ENCODE measurements around the gene VTI1A. TPM values are rescaled to one million over a fixed set of nuclear protein-coding genes. Genes with fewer than 3 reads are reported as not detected.

The VTI1A gene
- total RNA-seq, 1 experiment from 2014 or later = 22.0 TPM

DNA sequence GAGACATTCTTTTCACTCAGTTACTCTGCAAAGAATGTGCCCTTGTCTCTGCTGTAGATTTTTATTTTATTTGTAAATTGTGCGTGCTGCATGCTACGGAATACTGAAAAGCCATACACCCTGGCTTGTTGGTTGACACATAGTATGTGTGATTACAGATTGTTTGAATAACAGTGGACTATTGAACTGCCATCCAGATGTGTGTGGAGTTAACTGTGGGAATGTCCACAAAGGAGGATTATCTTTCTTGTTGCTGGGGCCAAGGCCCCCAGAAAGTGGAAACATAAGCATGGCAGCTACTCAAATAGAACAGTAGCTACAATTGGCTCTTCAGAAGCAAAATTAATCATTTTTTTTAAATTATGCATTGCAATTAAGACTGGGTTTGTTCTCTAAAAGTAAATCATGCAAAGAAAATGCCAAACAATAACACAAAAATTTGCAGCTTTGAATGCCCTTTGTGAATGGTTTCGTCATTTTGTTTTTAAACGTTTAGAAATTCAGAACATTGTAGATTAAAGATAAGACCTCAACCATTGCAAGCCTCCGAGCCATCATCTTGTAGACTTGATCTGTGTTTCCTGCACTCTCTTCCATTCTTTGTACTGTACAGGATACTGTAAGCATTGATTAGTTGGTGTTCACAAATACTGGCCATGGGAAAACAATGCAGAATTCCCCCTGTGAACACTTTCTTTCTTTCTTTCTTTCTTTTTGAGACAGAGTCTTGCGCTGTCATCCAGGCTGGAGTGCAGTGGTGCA, 292.8 kb downstream of the VTI1A start:
- H3K27ac Mint-ChIP-seq = no peak overlapping the region

More for the DNA sequence above, 292.8 kb downstream of the VTI1A start:
- no peak overlapping the region for H3K56ac ChIP-seq (ENCODE audit: insufficient read length, low read depth, low read length)
- no peaks in the 10 kb centered on the region for H3K9me3 Mint-ChIP-seq
- H3K18ac ChIP-seq (ENCODE audit: insufficient read length, low read depth, low read length) = no peak overlapping the region
- no peak overlapping the region for H3T11ph ChIP-seq (ENCODE audit: low read length)
- H3K23ac ChIP-seq (ENCODE audit: insufficient read length, low read depth, low read length) = no peak overlapping the region
- no peak overlapping the region for H3K9ac ChIP-seq (ENCODE audit: extremely low read depth, insufficient read length, low read length)
- no peak overlapping the region for H2BK120ac ChIP-seq (ENCODE audit: low read depth, low read length, poor library complexity, severe bottlenecking)
- no peaks in the 10 kb centered on the region for H4K20me1 ChIP-seq (ENCODE audit: control insufficient read depth, insufficient read depth, insufficient read length)
- no peak overlapping the region for H3K4me3 Mint-ChIP-seq
- WGBS (ENCODE audit: extremely low coverage, insufficient read length, low lambda C conversion rate) = no CpG with 5 or more reads among the region's 6 CpGs
- no peaks in the 10 kb centered on the region for H3K23me2 ChIP-seq (ENCODE audit: insufficient read length, low read depth, low read length, poor library complexity, severe bottlenecking)
- H2BK20ac ChIP-seq (ENCODE audit: low read depth, low read length, poor library complexity, severe bottlenecking) = no peak overlapping the region
- no peak overlapping the region for H3K27ac ChIP-seq (ENCODE audit: insufficient read length, low read depth, low read length)
- no peaks in the 10 kb centered on the region for H3K79me1 ChIP-seq (ENCODE audit: insufficient read depth, low read depth, low read length, poor library complexity, severe bottlenecking)
- H4K8ac ChIP-seq (replicated peaks; ENCODE audit: insufficient read length, low read depth, low read length) = no peak overlapping the region
- H2AFZ ChIP-seq (ENCODE audit: low read length) = no peak overlapping the region
- no peak overlapping the region for H4K91ac ChIP-seq (ENCODE audit: insufficient read length, low read depth, low read length)
- no peaks in the 10 kb centered on the region for H3K9me3 ChIP-seq (ENCODE audit: control insufficient read depth, low read depth, low read length)
- H2BK5ac ChIP-seq (ENCODE audit: insufficient read length, low read length) = no peak overlapping the region
- no peaks in the 10 kb centered on the region for H3K27me3 Mint-ChIP-seq (ENCODE audit: low read depth)
- no peak overlapping the region for H2AK5ac ChIP-seq (ENCODE audit: insufficient read length, low read length)
- no peak overlapping the region for H2BK15ac ChIP-seq (ENCODE audit: low read depth, low read length)
- peaks cover 4% of the 10 kb centered on the region; the same call in 1 of the 2 replicates for H3K4me1 ChIP-seq (ENCODE audit: insufficient read depth, low read length)
- no peaks in the 10 kb centered on the region for H3K79me2 ChIP-seq (ENCODE audit: insufficient read depth, low read length)
- TF ChIP-seq, protein P1, sequence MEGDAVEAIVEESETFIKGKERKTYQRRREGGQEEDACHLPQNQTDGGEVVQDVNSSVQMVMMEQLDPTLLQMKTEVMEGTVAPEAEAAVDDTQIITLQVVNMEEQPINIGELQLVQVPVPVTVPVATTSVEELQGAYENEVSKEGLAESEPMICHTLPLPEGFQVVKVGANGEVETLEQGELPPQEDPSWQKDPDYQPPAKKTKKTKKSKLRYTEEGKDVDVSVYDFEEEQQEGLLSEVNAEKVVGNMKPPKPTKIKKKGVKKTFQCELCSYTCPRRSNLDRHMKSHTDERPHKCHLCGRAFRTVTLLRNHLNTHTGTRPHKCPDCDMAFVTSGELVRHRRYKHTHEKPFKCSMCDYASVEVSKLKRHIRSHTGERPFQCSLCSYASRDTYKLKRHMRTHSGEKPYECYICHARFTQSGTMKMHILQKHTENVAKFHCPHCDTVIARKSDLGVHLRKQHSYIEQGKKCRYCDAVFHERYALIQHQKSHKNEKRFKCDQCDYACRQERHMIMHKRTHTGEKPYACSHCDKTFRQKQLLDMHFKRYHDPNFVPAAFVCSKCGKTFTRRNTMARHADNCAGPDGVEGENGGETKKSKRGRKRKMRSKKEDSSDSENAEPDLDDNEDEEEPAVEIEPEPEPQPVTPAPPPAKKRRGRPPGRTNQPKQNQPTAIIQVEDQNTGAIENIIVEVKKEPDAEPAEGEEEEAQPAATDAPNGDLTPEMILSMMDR (conservative IDR thresholded peaks at IDR 0.05) = no peak
- H3K14ac ChIP-seq (ENCODE audit: insufficient read depth, low read length) = no peak overlapping the region
- peaks cover 16 to 19% of the 10 kb centered on the region in 2 experiments for H3K4me1 Mint-ChIP-seq
- no peaks in the 10 kb centered on the region for H3K36me3 Mint-ChIP-seq (ENCODE audit: insufficient read depth in 1 of 3, low read depth in 3 of 3)
- no peak overlapping the region for H3K4ac ChIP-seq (ENCODE audit: low read depth, low read length)
- DNase-seq = no peak
- H2BK12ac ChIP-seq (ENCODE audit: insufficient read length, low read depth, low read length) = no peak overlapping the region
- no peak overlapping the region for H3K4me2 ChIP-seq (ENCODE audit: insufficient read depth, insufficient read length, low read length)
- no peak overlapping the region for H4K5ac ChIP-seq (ENCODE audit: insufficient read length, low read depth, low read length)
- H3K27me3 ChIP-seq (ENCODE audit: insufficient read depth, low read length) = no peaks in the 10 kb centered on the region

All from H9 (cell line).